GM19193 (cell line): ENCODE measurements around the gene DHRS9.

Source experiments
- POLR2A ChIP-seq: IDR thresholded peaks from 4 replicates; pipeline ENCODE4 v1.6.1; 2011; ENCODE audit not compliant: insufficient read depth, insufficient read length; ENCODE audit errors: extremely low read depth

The DHRS9 gene

GRCh38 chr2:169086893-169087467 is 17.6 kb downstream of the DHRS9 start:
- no peak for TF ChIP-seq POLR2A

- TF ChIP-seq POLR2A: no peak
Measured at GRCh38 chr2:169087757-169088379, 18.5 kb downstream of the DHRS9 start.

- TF ChIP-seq POLR2A: no peak
Measured at GRCh38 chr2:169089182-169089581, 19.8 kb downstream of the DHRS9 start.

GRCh38 chr2:169090133-169090820 is 20.9 kb downstream of the DHRS9 start:
- no peak for TF ChIP-seq POLR2A

GRCh38 chr2:169091256-169091655 is 21.9 kb downstream of the DHRS9 start:
- no peak for TF ChIP-seq POLR2A

GRCh38 chr2:169091761-169092519 is 22.6 kb downstream of the DHRS9 start:
- TF ChIP-seq POLR2A: no peak

- TF ChIP-seq POLR2A: no peak
Measured at GRCh38 chr2:169093535-169093934, 24.2 kb downstream of the DHRS9 start.

GRCh38 chr2:169094676-169095075 is 25.3 kb downstream of the DHRS9 start:
- no peak for TF ChIP-seq POLR2A

GRCh38 chr2:169095621-169096105 is 26.3 kb downstream of the DHRS9 start:
- no peak for TF ChIP-seq POLR2A

GRCh38 chr2:169104848-169105247 is 35.5 kb downstream of the DHRS9 start:
- TF ChIP-seq POLR2A: no peak

GRCh38 chr2:169105476-169105875 is 36.1 kb downstream of the DHRS9 start:
- no peak for TF ChIP-seq POLR2A

GRCh38 chr2:169106134-169106533 is 36.8 kb downstream of the DHRS9 start:
- no peak for TF ChIP-seq POLR2A

- no peak for TF ChIP-seq POLR2A
Measured at GRCh38 chr2:169106563-169107545, 37.5 kb downstream of the DHRS9 start.

GRCh38 chr2:169107645-169108044 is 38.3 kb downstream of the DHRS9 start:
- no peak for TF ChIP-seq POLR2A
